ENCODE results near the gene TEX101.
"Not testable (repeated sequence)": the region's sequence is repeated elsewhere in the genome, so short reads cannot be mapped to it uniquely, and the experiment has no call there.

The TEX101 gene

GRCh38 chr19:43422000-43422688 lies 7.5 kb downstream of the TEX101 start:
- no peak for DNase-seq

GRCh38 chr19:43422689-43423066 lies 8.0 kb downstream of the TEX101 start:
- no peak for DNase-seq

- DNase-seq: no peak
These were observed 9.1 kb downstream of the TEX101 start for GRCh38 chr19:43423779-43424178.

GRCh38 chr19:43425567-43426392 lies 11.1 kb downstream of the TEX101 start:
- no peak for DNase-seq

- DNase-seq: no peak
These were observed 14.7 kb downstream of the TEX101 start for GRCh38 chr19:43429395-43429794.

GRCh38 chr19:43430142-43430710 lies 15.5 kb downstream of the TEX101 start:
- peak in 1 of 4 experiments; percentile 9 for DNase-seq

GRCh38 chr19:43430976-43431375 lies 16.3 kb downstream of the TEX101 start:
- DNase-seq: no peak

GRCh38 chr19:43433358-43433673 lies 18.6 kb downstream of the TEX101 start:
- DNase-seq: no peak

GRCh38 chr19:43433689-43434088 lies 19.0 kb downstream of the TEX101 start:
- no peak for DNase-seq

GRCh38 chr19:43435775-43436174 lies 21.1 kb downstream of the TEX101 start:
- DNase-seq: no peak

GRCh38 chr19:43437284-43437683 lies 22.6 kb downstream of the TEX101 start:
- not testable (repeated sequence) for DNase-seq

GRCh38 chr19:43437712-43438111 lies 23.0 kb downstream of the TEX101 start:
- no peak for DNase-seq

GRCh38 chr19:43438291-43439031 lies 23.8 kb downstream of the TEX101 start:
- no peak for DNase-seq

- DNase-seq: peak in 2 of 4 experiments; percentile 27 to 48
These were observed 24.5 kb downstream of the TEX101 start for GRCh38 chr19:43439032-43439708.

- no peak for DNase-seq
These were observed 25.0 kb downstream of the TEX101 start for GRCh38 chr19:43439709-43440063.

GRCh38 chr19:43441716-43442115 lies 27.0 kb downstream of the TEX101 start:
- DNase-seq: no peak

GRCh38 chr19:43444091-43444490 lies 29.4 kb downstream of the TEX101 start:
- DNase-seq: not testable (repeated sequence)

GRCh38 chr19:43444531-43445287 lies 30.0 kb downstream of the TEX101 start:
- DNase-seq: no peak

- no peak for DNase-seq
These were observed 30.7 kb downstream of the TEX101 start for GRCh38 chr19:43445426-43445825.

GRCh38 chr19:43446746-43447489 lies 32.2 kb downstream of the TEX101 start:
- peak; percentile 10 to 80 (median 56) for DNase-seq

- DNase-seq: no peak
These were observed 33.0 kb downstream of the TEX101 start for GRCh38 chr19:43447655-43448054.

All from activated naive CD4-positive, alpha-beta T cell (primary cell).